HL-60 (cell line): ENCODE measurements around the gene BBS2.

Experiments used
- POLR2AphosphoS5 ChIP-seq: IDR thresholded peaks from 2 replicates; pipeline ENCODE4 v1.6.1; 2012; ENCODE audit warnings: low read depth
- TF ChIP-seq, protein P1 (sequence below): IDR thresholded peaks from one replicate; pipeline ENCODE4 v1.5.1; 2011; ENCODE audit warnings: low read length, control low read depth, inconsistent platforms; ENCODE audit not compliant: insufficient read depth
- TF ChIP-seq, protein P2 (sequence below): IDR thresholded peaks from 2 replicates; pipeline ENCODE4 v1.6.1; 2012; ENCODE audit warnings: low read depth; ENCODE audit not compliant: insufficient replicate concordance

DNA sequence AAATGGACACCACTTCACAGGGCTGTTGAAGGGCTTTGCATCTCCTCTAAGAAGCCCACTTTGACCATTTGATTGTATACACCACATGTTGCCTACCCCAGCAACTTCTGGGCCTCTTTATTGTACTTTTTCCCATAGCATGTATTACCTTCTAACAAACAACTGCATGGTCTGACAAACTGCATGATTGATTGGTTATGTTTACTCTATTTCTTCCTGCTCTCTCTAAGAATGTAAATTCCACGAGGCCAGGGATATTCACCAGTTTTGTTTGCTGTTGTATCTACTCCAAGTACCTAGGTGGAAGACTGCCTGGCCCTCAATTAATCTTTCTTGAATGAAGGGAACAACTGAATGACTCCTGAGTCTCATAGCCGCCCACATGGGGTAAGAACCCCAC is 22.2 kb upstream of the BBS2 start:
- TF ChIP-seq, protein P1, sequence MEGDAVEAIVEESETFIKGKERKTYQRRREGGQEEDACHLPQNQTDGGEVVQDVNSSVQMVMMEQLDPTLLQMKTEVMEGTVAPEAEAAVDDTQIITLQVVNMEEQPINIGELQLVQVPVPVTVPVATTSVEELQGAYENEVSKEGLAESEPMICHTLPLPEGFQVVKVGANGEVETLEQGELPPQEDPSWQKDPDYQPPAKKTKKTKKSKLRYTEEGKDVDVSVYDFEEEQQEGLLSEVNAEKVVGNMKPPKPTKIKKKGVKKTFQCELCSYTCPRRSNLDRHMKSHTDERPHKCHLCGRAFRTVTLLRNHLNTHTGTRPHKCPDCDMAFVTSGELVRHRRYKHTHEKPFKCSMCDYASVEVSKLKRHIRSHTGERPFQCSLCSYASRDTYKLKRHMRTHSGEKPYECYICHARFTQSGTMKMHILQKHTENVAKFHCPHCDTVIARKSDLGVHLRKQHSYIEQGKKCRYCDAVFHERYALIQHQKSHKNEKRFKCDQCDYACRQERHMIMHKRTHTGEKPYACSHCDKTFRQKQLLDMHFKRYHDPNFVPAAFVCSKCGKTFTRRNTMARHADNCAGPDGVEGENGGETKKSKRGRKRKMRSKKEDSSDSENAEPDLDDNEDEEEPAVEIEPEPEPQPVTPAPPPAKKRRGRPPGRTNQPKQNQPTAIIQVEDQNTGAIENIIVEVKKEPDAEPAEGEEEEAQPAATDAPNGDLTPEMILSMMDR, result no peak
- no peak for TF ChIP-seq POLR2AphosphoS5
- TF ChIP-seq, protein P2, sequence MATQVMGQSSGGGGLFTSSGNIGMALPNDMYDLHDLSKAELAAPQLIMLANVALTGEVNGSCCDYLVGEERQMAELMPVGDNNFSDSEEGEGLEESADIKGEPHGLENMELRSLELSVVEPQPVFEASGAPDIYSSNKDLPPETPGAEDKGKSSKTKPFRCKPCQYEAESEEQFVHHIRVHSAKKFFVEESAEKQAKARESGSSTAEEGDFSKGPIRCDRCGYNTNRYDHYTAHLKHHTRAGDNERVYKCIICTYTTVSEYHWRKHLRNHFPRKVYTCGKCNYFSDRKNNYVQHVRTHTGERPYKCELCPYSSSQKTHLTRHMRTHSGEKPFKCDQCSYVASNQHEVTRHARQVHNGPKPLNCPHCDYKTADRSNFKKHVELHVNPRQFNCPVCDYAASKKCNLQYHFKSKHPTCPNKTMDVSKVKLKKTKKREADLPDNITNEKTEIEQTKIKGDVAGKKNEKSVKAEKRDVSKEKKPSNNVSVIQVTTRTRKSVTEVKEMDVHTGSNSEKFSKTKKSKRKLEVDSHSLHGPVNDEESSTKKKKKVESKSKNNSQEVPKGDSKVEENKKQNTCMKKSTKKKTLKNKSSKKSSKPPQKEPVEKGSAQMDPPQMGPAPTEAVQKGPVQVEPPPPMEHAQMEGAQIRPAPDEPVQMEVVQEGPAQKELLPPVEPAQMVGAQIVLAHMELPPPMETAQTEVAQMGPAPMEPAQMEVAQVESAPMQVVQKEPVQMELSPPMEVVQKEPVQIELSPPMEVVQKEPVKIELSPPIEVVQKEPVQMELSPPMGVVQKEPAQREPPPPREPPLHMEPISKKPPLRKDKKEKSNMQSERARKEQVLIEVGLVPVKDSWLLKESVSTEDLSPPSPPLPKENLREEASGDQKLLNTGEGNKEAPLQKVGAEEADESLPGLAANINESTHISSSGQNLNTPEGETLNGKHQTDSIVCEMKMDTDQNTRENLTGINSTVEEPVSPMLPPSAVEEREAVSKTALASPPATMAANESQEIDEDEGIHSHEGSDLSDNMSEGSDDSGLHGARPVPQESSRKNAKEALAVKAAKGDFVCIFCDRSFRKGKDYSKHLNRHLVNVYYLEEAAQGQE, result no peak
